ENCODE data around the gene CHID1. TPM values are rescaled to one million over a fixed set of nuclear protein-coding genes. Genes with fewer than 3 reads are reported as not detected.

Gene CHID1
- total and polyA plus RNA-seq, 9 of the 15 experiments (the other 6 are each of a cell fraction or from before 2014, with no cell fraction given), result 15.1 to 108 (median 39.8) TPM

GRCh38 chr11:911031-911889 lies 650 bp upstream of the CHID1 start (continued):
- TF ChIP-seq HBP1 (CRISPR knock-in tag; IDR thresholded peaks at IDR 0.05) (no peak), ZNF561 (CRISPR knock-in tag; conservative IDR thresholded peaks at IDR 0.05) (0 out of 2 replicates have a peak, but pooled peaks have one; percentile 10), PYGO2 (tag; IDR thresholded peaks at IDR 0.05) (no peak), FOXA3 (CRISPR knock-in tag; conservative IDR thresholded peaks at IDR 0.05 in 1 of 2, IDR thresholded peaks at IDR 0.05 in 1 of 2) (no peak), MTA2 (IDR thresholded peaks at IDR 0.05; ENCODE audit: low read depth) (no peak), DEAF1 (CRISPR knock-in tag; IDR thresholded peaks at IDR 0.05) (no peak), PKNOX1 (IDR thresholded peaks at IDR 0.05) (no peak), MYBL2 (IDR thresholded peaks at IDR 0.05; ENCODE audit: low read depth) (no peak), MYBL2 (CRISPR knock-in tag; IDR thresholded peaks at IDR 0.05; ENCODE audit: borderline replicate concordance) (no peak), BRF1 (IDR thresholded peaks at IDR 0.05; ENCODE audit: borderline replicate concordance, extremely low read depth, insufficient read length) (no peak), NR1H2 (CRISPR knock-in tag; IDR thresholded peaks at IDR 0.05) (no peak), ILK (tag; IDR thresholded peaks at IDR 0.05; ENCODE audit: borderline replicate concordance, low read depth) (no peak), MED1 (CRISPR knock-in tag; IDR thresholded peaks at IDR 0.05; ENCODE audit: borderline replicate concordance) (no peak), THAP7 (CRISPR knock-in tag; IDR thresholded peaks at IDR 0.05) (no peak), HNRNPUL1 (IDR thresholded peaks at IDR 0.05; ENCODE audit: low read length) (no peak), E4F1 (CRISPR knock-in tag; IDR thresholded peaks at IDR 0.05; ENCODE audit: borderline replicate concordance) (peak; percentile 70; the same call in 1 of the 2 replicates), ZNF41 (CRISPR knock-in tag; conservative IDR thresholded peaks at IDR 0.05) (no peak)
